Hepatocyte (in vitro differentiated cells): ENCODE data around the gene STXBP4. TPM values are rescaled to one million over a fixed set of nuclear protein-coding genes. Genes with fewer than 3 reads are reported as not detected.

ENCODE experiments used
- DNase-seq: peaks from one replicate; pipeline ENCODE4 v3.0.0-alpha.2; 2016; ENCODE audit warnings: low spot score
- H2AFZ ChIP-seq: fragments of 200-600 bp; sonication (generic); 2 replicates; pipeline ENCODE4 v1.6.0; 2016; ENCODE audit warnings: antibody characterized with exemption, mild to moderate bottlenecking
- H3K27ac ChIP-seq: fragments of 200-600 bp; sonication (generic); 2 replicates; pipeline ENCODE4 v1.5.1; 2016; ENCODE audit warnings: mild to moderate bottlenecking
- H3K27me3 ChIP-seq: fragments of 200-600 bp; sonication (generic); 2 replicates; pipeline ENCODE4 v1.6.1; 2016
- H3K36me3 ChIP-seq: fragments of 200-600 bp; sonication (generic); replicated peaks from 2 replicates; pipeline ENCODE4 v1.5.1; 2016; ENCODE audit warnings: low read depth; ENCODE audit not compliant: insufficient read depth
- H3K4me1 ChIP-seq: fragments of 200-600 bp; sonication (generic); 2 replicates; pipeline ENCODE4 v1.5.1; 2016; ENCODE audit warnings: mild to moderate bottlenecking, moderate library complexity; ENCODE audit not compliant: insufficient read depth
- H3K4me2 ChIP-seq: fragments of 200-600 bp; sonication (generic); 2 replicates; pipeline ENCODE4 v1.6.0; 2016
- H3K4me3 ChIP-seq: fragments of 200-600 bp; sonication (generic); 2 replicates; pipeline ENCODE4 v1.5.1; 2016; ENCODE audit warnings: mild to moderate bottlenecking
- H3K79me2 ChIP-seq: fragments of 200-600 bp; sonication (generic); 2 replicates; pipeline ENCODE4 v1.6.0; 2017; ENCODE audit warnings: mild to moderate bottlenecking
- H3K9me2 ChIP-seq: fragments of 200-600 bp; sonication (generic); replicated peaks from 2 replicates; pipeline ENCODE4 v1.6.0; 2017; ENCODE audit warnings: mild to moderate bottlenecking; ENCODE audit not compliant: insufficient read depth
- H3K9me3 ChIP-seq: fragments of 200-600 bp; sonication (generic); 2 replicates; pipeline ENCODE4 v1.5.1; 2016; ENCODE audit warnings: low read depth, mild to moderate bottlenecking
- H4K20me1 ChIP-seq: fragments of 200-600 bp; sonication (generic); 2 replicates; pipeline ENCODE4 v1.6.0; 2016; ENCODE audit warnings: mild to moderate bottlenecking; ENCODE audit not compliant: insufficient read depth, poor library complexity, severe bottlenecking
- CTCF ChIP-seq: fragments of 200-600 bp; sonication (generic); IDR thresholded peaks from 2 replicates; pipeline ENCODE4 v1.5.1; 2016; ENCODE audit warnings: antibody characterized with exemption, mild to moderate bottlenecking; ENCODE audit not compliant: poor library complexity
- EZH2 ChIP-seq: fragments of 200-600 bp; sonication (generic); IDR thresholded peaks from 2 replicates; pipeline ENCODE4 v1.6.1; 2016; ENCODE audit warnings: antibody characterized with exemption, mild to moderate bottlenecking, borderline replicate concordance
- EZH2phosphoT487 ChIP-seq: fragments of 200-600 bp; sonication (generic); IDR thresholded peaks from one replicate; pipeline ENCODE4 v1.6.1; 2018; ENCODE audit warnings: antibody characterized with exemption, mild to moderate bottlenecking, low read depth, moderate library complexity; ENCODE audit not compliant: unreplicated experiment, severe bottlenecking
- WGBS: methylation state at CpG from one replicate; pipeline ENCODE4 v1.1.6; 2016; ENCODE audit warnings: low lambda C conversion rate; ENCODE audit errors: missing lambda C conversion rate; 5-methylcytosine and 5-hydroxymethylcytosine counted together
- polyA plus RNA-seq: library from polyadenylated mRNA; unstranded; fragments of >200 nt; fragmentation: Nextera tagmentation; extraction: Ambion mirVana; gene quantifications from 2 replicates; pipeline ENCODE4 v1.2.1, GENCODE V29; 2016
- total RNA-seq: library from RNA; depleted of rRNA; stranded (reverse); fragments of >200 nt; gene quantifications from 2 replicates; pipeline ENCODE4 v1.2.3, GENCODE V29; 2014

The STXBP4 gene
- total and polyA plus RNA-seq, 2 experiments from 2014 or later, result 9.0 to 50.1 TPM

- TF ChIP-seq EZH2phosphoT487 (no peak), EZH2 (no peak), CTCF (no peak)
- H3K4me2 ChIP-seq, result no peak overlapping the region
- no peaks in the 10 kb centered on the region for H3K9me2 ChIP-seq
- H3K79me2 ChIP-seq, result peaks cover 97% of the 10 kb centered on the region
- no peak for DNase-seq
- H3K4me3 ChIP-seq, result no peak overlapping the region
- H3K4me1 ChIP-seq, result peaks cover 12% of the 10 kb centered on the region
- no peak overlapping the region for H3K27ac ChIP-seq
- 93% methylated on average over 3 of the region's 3 CpGs for WGBS
- peaks cover 4% of the 10 kb centered on the region for H4K20me1 ChIP-seq
- no peaks in the 10 kb centered on the region for H3K27me3 ChIP-seq
- H2AFZ ChIP-seq, result no peak overlapping the region
- H3K9me3 ChIP-seq, result no peaks in the 10 kb centered on the region
- no peaks in the 10 kb centered on the region for H3K36me3 ChIP-seq
Observed at GRCh38 chr17:54974759-54975158, 6.2 kb downstream of the STXBP4 start.

GRCh38 chr17:54976316-54976715, 7.8 kb downstream of the STXBP4 start:
- DNase-seq, result no peak
- no peak for TF ChIP-seq EZH2phosphoT487
- no peak for TF ChIP-seq EZH2
- TF ChIP-seq CTCF, result no peak
- Histone ChIP-seq H4K20me1 (peaks cover 4% of the 10 kb centered on the region), H3K27ac (no peak overlapping the region), H3K4me1 (no peaks in the 10 kb centered on the region), H3K27me3 (no peaks in the 10 kb centered on the region), H3K9me3 (no peaks in the 10 kb centered on the region), H2AFZ (no peak overlapping the region), H3K36me3 (no peaks in the 10 kb centered on the region), H3K79me2 (peaks cover 97% of the 10 kb centered on the region), H3K4me2 (no peak overlapping the region), H3K9me2 (no peaks in the 10 kb centered on the region), H3K4me3 (no peak overlapping the region)
- WGBS, result 98% methylated on average over 3 of the region's 3 CpGs

- Histone ChIP-seq H3K4me2 (no peak overlapping the region), H3K27ac (no peak overlapping the region), H3K4me1 (no peaks in the 10 kb centered on the region), H3K9me3 (no peaks in the 10 kb centered on the region), H3K36me3 (no peaks in the 10 kb centered on the region), H3K9me2 (no peaks in the 10 kb centered on the region), H4K20me1 (no peaks in the 10 kb centered on the region), H3K4me3 (no peak overlapping the region), H2AFZ (no peak overlapping the region), H3K27me3 (no peaks in the 10 kb centered on the region), H3K79me2 (peaks cover 85% of the 10 kb centered on the region)
- DNase-seq, result no peak
- WGBS, result 93% methylated on average over 2 of the region's 2 CpGs
- TF ChIP-seq EZH2phosphoT487, result no peak
- no peak for TF ChIP-seq EZH2
- no peak for TF ChIP-seq CTCF
Observed at GRCh38 chr17:54977744-54978143, 9.2 kb downstream of the STXBP4 start.

- Histone ChIP-seq H3K4me3 (no peak overlapping the region), H3K9me2 (no peaks in the 10 kb centered on the region), H4K20me1 (no peaks in the 10 kb centered on the region), H3K27ac (no peak overlapping the region), H3K79me2 (peaks cover 72% of the 10 kb centered on the region), H3K27me3 (no peaks in the 10 kb centered on the region), H3K4me1 (no peaks in the 10 kb centered on the region), H3K4me2 (no peak overlapping the region), H2AFZ (no peak overlapping the region), H3K36me3 (no peaks in the 10 kb centered on the region), H3K9me3 (no peaks in the 10 kb centered on the region)
- DNase-seq, result no peak
- TF ChIP-seq EZH2, result no peak
- TF ChIP-seq CTCF, result no peak
- TF ChIP-seq EZH2phosphoT487, result no peak
Observed at GRCh38 chr17:54979657-54980056, 11.1 kb downstream of the STXBP4 start.
